ENCODE measurements around the gene PPP1R2C.

PPP1R2C gene

DNA sequence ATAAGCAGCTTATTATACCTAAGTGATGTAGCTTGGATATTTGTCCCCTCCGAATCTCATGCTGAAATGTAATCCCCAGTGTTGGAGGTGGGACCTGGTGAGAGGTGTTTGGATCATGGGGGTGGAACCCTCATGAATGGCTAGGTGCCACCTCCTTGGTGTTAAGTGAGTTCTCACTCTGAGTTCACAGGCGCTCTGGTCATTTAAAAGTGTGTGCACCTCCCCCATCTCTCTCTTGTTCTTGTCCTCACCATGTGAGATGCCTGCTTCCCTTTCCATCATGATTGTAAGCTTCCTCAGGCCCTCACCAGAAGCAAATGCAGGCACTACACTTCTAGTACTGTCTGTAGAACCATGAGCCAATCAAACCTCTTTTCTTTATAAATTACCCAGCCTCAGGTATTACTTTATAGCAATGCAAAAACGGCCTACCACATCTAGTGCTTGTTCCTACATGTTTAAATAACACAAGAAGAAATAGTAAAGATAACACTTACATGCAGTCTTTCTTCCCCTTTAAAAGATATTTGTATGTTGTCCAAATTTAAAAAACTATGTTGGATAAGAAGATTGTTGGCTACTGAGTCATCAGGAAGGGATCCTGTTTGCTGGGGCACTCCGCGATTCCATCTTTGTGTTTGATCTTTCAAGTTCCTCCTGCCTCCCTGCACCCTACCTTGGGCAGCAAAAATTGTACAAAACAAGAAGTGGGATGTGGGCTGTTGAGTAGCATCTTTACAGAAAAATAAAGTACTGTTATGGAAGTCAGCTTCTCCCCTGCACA, 29.7 kb downstream of the PPP1R2C start:
- DNase-seq (ENCODE audit: low read depth in 2 of 2) = no peak

- peak; percentile 45 to 51 for DNase-seq (ENCODE audit: low read depth in 2 of 2)
Observed at GRCh38 chrX:42746606-42747005, 31.4 kb downstream of the PPP1R2C start.

DNA sequence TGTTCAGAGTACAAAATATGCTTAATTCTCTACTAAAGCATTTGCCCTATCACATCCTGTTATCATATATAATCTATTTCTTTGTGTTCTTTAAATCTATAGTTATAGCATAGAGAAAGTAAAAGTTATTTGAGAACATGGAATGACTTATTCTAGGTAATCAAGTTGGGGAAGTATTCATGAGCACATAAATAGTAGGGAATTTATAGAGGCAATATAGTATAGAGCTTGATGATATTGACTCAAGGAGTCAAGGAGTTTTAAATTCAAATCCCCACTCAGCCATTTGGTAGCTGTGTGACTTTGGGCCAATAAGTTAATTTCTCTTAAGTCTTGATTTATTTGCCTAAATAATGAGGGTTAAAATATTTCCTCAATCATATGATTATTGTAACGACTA, 37.5 kb downstream of the PPP1R2C start:
- DNase-seq (ENCODE audit: low read depth in 2 of 2) = no peak

DNA sequence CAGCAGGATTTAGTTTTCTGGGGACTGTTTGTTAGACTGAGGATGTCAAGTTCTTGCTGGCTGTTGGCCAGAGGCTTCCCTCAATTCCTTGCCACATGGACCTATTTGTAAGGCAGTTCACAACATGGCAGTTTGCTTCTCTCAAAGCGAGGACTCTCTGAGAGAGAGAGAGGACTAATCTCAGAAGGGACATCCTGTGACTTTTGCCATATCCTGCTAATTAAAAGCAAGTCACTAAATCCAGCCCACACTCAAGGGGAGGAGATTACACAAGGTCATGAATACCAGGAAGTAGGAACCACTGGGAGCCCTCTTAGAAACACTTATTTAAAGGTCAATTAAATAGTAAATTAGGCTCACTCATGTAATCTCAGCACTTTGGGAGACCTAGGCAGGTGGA, 38.2 kb downstream of the PPP1R2C start:
- DNase-seq (ENCODE audit: low read depth in 2 of 2) = no peak

DNA sequence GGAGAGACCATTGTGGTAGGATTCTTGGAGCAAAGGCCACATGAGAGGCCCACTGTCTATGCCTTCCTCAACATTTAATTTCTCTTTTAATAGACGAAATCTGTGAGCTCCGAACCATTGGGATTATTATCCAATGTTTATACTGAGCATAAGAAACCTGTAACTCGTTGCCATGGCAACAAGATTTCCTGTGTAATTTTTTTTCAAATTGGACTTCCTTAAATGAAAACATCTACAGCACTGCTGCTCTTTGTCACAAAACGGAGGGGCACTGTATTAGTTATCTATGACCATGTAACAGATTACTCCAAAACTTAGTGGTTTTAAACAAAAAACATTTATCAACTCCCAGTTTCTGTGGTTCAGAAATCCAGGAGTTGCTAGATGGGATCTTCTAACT, 38.7 kb downstream of the PPP1R2C start:
- no peak for DNase-seq (ENCODE audit: low read depth in 2 of 2)

DNA sequence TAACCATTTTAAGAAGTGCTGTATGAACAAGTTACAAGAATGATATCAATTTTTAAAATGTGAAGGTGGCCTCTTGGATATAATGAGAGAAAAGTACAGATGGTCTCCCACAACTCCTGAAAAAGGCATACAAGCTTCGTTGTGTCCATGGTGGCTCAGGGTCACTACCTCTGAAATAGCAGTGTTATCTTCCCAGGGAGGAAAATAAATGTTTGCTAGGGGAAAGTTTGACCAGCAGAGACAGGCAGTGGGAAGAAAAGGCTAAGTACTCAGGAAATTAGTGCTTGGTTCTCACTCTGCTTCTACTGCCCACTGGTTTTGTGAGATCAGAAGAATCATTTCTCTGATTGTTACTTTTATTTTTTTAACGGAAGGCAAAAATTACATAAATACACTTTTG, 39.4 kb downstream of the PPP1R2C start:
- no peak for DNase-seq (ENCODE audit: low read depth in 2 of 2)

- no peak for DNase-seq (ENCODE audit: low read depth in 2 of 2)
Observed at GRCh38 chrX:42735250-42735649, 42.7 kb downstream of the PPP1R2C start.

- no peak for DNase-seq (ENCODE audit: low read depth in 2 of 2)
Observed at GRCh38 chrX:42732506-42732905, 45.5 kb downstream of the PPP1R2C start.

Data from fibroblast of skin of left quadriceps (primary cell).